Measurements from ENCODE around the gene RRAD.

DNA sequence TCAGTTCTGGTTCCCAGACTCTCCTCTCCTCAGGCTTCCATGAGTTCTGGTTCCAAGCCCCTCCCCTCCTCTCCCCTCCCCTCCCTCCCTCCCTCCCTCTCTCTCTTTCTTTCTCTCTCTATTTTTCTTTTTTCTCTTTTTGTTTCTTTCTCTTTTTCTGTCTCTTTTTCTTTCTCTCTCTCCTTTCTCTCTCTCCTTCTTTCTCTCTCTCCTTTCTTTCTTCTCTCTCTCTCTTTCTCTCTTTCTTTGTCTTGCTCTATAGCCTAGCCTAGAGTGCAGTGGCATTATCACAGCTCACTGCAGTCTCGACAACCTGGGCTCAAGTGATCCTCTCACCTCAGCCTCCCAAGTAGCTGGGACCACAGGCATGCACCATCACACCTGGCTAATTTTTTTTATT, 34.9 kb upstream of the RRAD start:
- TF ChIP-seq, protein P1, sequence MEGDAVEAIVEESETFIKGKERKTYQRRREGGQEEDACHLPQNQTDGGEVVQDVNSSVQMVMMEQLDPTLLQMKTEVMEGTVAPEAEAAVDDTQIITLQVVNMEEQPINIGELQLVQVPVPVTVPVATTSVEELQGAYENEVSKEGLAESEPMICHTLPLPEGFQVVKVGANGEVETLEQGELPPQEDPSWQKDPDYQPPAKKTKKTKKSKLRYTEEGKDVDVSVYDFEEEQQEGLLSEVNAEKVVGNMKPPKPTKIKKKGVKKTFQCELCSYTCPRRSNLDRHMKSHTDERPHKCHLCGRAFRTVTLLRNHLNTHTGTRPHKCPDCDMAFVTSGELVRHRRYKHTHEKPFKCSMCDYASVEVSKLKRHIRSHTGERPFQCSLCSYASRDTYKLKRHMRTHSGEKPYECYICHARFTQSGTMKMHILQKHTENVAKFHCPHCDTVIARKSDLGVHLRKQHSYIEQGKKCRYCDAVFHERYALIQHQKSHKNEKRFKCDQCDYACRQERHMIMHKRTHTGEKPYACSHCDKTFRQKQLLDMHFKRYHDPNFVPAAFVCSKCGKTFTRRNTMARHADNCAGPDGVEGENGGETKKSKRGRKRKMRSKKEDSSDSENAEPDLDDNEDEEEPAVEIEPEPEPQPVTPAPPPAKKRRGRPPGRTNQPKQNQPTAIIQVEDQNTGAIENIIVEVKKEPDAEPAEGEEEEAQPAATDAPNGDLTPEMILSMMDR (IDR thresholded peaks at IDR 0.05) = no peak
- TF ChIP-seq POLR2A (IDR thresholded peaks at IDR 0.05) = no peak

Measured in body of pancreas (tissue), 4 donors.